Skeletal muscle tissue (tissue), 4 donors: ENCODE data around the gene TTC7B. TPM values are rescaled to one million over a fixed set of nuclear protein-coding genes. Genes with fewer than 3 reads are reported as not detected.

Experiments
- H3K27ac ChIP-seq: one replicate; pipeline ENCODE4 v1.7.0; 2013; ENCODE audit warnings: mild to moderate bottlenecking, low read depth, low read length, inconsistent platforms
- H3K27me3 ChIP-seq, 3 donors: one replicate each; pipeline ENCODE4 v1.7.0; 2013; ENCODE audit warnings: low read length in 3 of 3; ENCODE audit not compliant: control insufficient read depth in 3 of 3, insufficient read depth in 3 of 3
- H3K36me3 ChIP-seq, 3 donors: one replicate each; pipeline ENCODE4 v1.7.0; 2013; ENCODE audit warnings: low read length in 3 of 3; ENCODE audit not compliant: control insufficient read depth in 3 of 3, insufficient read depth in 3 of 3
- H3K4me1 ChIP-seq, 3 donors: one replicate each; pipeline ENCODE4 v1.7.0; 2013; ENCODE audit warnings: low read length in 3 of 3, mild to moderate bottlenecking in 3 of 3; ENCODE audit not compliant: control insufficient read depth in 3 of 3, insufficient read depth in 3 of 3
- H3K4me3 ChIP-seq, 3 donors: one replicate each; pipeline ENCODE4 v1.7.0; 2013; ENCODE audit warnings: low read length in 3 of 3
- H3K9ac ChIP-seq, 3 donors: one replicate each; pipeline ENCODE4 v1.7.0; 2013; ENCODE audit warnings: low read length in 3 of 3, mild to moderate bottlenecking in 3 of 3, moderate library complexity in 2 of 3, low read depth in 1 of 3
- H3K9me3 ChIP-seq, 3 donors: one replicate each; pipeline ENCODE4 v1.7.0; 2013; ENCODE audit warnings: low read length in 3 of 3; ENCODE audit not compliant: control insufficient read depth in 3 of 3
- total RNA-seq: library from RNA; depleted of rRNA; stranded (reverse); fragments of >200 nt; gene quantifications from one replicate; pipeline ENCODE4 v1.2.3, GENCODE V29; 2014
- donor health status: Osteomylitis.

TTC7B gene
- total RNA-seq, 1 donor from 2014 or later = 5.7 TPM

- H3K36me3 ChIP-seq = peaks cover 9 to 22% (median 10%) of the 10 kb centered on the region in 3 donors
Measured at GRCh38 chr14:90649557-90650135, 166.6 kb downstream of the TTC7B start.

DNA sequence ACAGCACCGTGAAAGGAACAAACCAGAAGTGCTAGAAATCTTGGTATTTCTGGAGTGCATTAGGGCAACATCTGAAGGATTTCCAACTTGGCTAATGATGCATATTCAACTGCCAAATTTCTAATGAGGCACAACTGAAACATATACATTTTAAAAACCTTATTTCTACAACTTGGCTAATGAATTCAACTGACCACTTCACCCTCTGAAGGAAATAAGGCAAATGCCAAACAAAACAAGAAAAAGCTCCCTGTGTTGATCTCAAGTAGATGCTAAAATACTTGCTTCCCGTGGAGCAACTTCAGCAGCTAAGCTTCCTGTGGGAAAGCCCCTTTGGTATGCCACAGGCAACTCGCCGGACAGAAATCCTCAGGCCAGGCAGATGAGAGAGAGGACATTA is 167.1 kb downstream of the TTC7B start:
- Histone ChIP-seq H3K9me3 (no peaks in the 10 kb centered on the region), H3K9ac (no peak overlapping the region), H3K27ac (no peak overlapping the region), H3K27me3 (no peaks in the 10 kb centered on the region), H3K36me3 (peaks cover 6 to 22% (median 10%) of the 10 kb centered on the region in 3 donors), H3K4me3 (no peak overlapping the region), H3K4me1 (peaks cover 27 to 40% (median 27%) of the 10 kb centered on the region in 3 donors)

More at GRCh38 chr14:90649557-90650135, 166.6 kb downstream of the TTC7B start:
- H3K9me3 ChIP-seq = no peaks in the 10 kb centered on the region
- H3K9ac ChIP-seq = no peak overlapping the region
- H3K4me3 ChIP-seq = no peak overlapping the region
- no peak overlapping the region for H3K27ac ChIP-seq
- no peaks in the 10 kb centered on the region for H3K27me3 ChIP-seq
- peaks cover 27 to 38% (median 27%) of the 10 kb centered on the region in 3 donors for H3K4me1 ChIP-seq

- Histone ChIP-seq H3K36me3 (peaks cover 6 to 24% (median 10%) of the 10 kb centered on the region in 3 donors), H3K27ac (no peak overlapping the region), H3K4me1 (peaks cover 27 to 40% (median 27%) of the 10 kb centered on the region in 3 donors), H3K4me3 (no peak overlapping the region), H3K9me3 (no peaks in the 10 kb centered on the region), H3K9ac (no peak overlapping the region), H3K27me3 (no peaks in the 10 kb centered on the region)
Measured at GRCh38 chr14:90648421-90648820, 167.8 kb downstream of the TTC7B start.

- Histone ChIP-seq H3K27ac (no peak overlapping the region), H3K4me3 (no peak overlapping the region), H3K9ac (no peak overlapping the region), H3K9me3 (no peaks in the 10 kb centered on the region), H3K4me1 (peaks cover 22 to 34% (median 30%) of the 10 kb centered on the region in 3 donors), H3K36me3 (peaks cover 0 to 17% (median 7%) of the 10 kb centered on the region in 3 donors), H3K27me3 (no peaks in the 10 kb centered on the region)
Measured at GRCh38 chr14:90647473-90648005, 168.7 kb downstream of the TTC7B start.

DNA sequence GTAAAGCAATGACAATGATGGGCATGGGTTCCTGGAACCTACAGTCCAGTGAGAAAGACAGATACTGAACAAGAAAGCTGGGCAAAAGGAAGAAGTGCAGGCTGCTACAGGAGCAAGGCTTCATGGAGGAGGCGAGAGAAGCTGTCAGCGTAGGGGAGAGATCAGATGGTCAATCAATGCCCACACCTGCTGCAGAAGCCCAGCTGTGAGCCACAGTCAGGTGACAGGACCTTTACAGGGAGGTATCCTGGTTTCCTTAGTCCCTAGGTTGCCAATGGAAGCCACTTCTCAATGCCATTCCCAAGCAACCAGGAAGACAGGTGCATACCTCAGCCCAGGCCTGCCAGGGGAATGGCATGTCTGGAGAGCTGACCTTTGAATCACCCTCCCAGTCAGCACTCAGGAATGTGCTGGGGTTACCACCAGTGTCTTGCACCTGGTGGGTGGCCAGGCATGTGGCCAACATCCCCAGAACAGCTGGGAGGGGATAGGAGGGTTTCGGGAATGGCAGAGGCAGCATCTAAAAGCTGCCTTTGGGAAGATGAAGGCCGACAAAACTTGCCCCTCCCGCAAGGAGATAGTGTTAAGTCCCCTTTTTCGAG is 170.3 kb downstream of the TTC7B start:
- Histone ChIP-seq H3K27ac (peak overlapping the region; percentile 52), H3K4me3 (no peak overlapping the region), H3K9ac (no peak overlapping the region), H3K9me3 (no peaks in the 10 kb centered on the region), H3K27me3 (no peaks in the 10 kb centered on the region), H3K36me3 (peaks cover 0 to 16% (median 0%) of the 10 kb centered on the region in 3 donors), H3K4me1 (peaks cover 27 to 47% (median 40%) of the 10 kb centered on the region in 3 donors)

GRCh38 chr14:90644882-90645281 is 171.3 kb downstream of the TTC7B start:
- Histone ChIP-seq H3K4me1 (peaks cover 27 to 47% (median 40%) of the 10 kb centered on the region in 3 donors), H3K4me3 (no peak overlapping the region), H3K27me3 (no peaks in the 10 kb centered on the region), H3K27ac (peak overlapping the region; percentile 52), H3K9me3 (no peaks in the 10 kb centered on the region), H3K36me3 (peaks cover 0 to 17% (median 0%) of the 10 kb centered on the region in 3 donors), H3K9ac (no peak overlapping the region)

GRCh38 chr14:90643982-90644670 is 172.1 kb downstream of the TTC7B start:
- no peak overlapping the region for H3K27ac ChIP-seq
- no peaks in the 10 kb centered on the region for H3K27me3 ChIP-seq
- peaks cover 0 to 17% (median 0%) of the 10 kb centered on the region in 3 donors for H3K36me3 ChIP-seq
- H3K9me3 ChIP-seq = no peaks in the 10 kb centered on the region
- H3K4me3 ChIP-seq = no peak overlapping the region
- no peak overlapping the region for H3K9ac ChIP-seq
- H3K4me1 ChIP-seq = peaks cover 27 to 47% (median 38%) of the 10 kb centered on the region in 3 donors

GRCh38 chr14:90642244-90642717 is 173.9 kb downstream of the TTC7B start:
- peaks cover 27 to 44% (median 38%) of the 10 kb centered on the region in 3 donors for H3K4me1 ChIP-seq
- H3K9me3 ChIP-seq = no peaks in the 10 kb centered on the region
- no peak overlapping the region for H3K4me3 ChIP-seq
- no peak overlapping the region for H3K9ac ChIP-seq
- H3K27me3 ChIP-seq = no peaks in the 10 kb centered on the region
- H3K36me3 ChIP-seq = peaks cover 0 to 17% (median 0%) of the 10 kb centered on the region in 3 donors
- H3K27ac ChIP-seq = peak overlapping the region; percentile 20

DNA sequence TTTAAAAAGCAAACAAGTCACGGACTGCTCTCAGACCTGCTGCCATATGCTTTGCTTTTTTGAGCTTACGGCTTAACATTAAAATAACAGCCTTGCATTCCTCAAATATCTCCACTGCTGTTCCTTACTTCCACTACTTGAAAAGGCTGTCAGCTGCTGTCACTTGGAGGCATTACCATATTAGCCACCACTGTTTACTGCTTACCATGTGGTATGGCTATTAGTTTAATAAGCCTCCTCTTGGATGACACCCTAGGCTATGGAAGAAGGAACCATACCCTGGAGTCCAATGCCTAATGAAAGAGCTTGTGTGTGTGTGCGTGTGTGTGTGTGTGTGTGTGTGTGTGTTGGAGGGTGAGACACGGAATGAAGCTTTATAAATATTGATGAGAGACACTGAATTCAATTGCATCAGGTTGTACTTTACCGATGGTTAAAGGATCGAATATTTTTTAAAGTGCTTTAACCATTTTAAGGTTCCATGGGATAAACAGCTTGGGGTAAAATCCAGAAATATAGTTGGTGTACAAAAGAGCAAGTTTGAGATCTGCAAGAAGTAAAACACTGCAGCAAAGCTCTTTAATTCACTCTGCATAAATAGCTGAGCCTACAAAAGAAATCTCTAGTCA is 174.5 kb downstream of the TTC7B start:
- Histone ChIP-seq H3K27me3 (no peaks in the 10 kb centered on the region), H3K9ac (no peak overlapping the region), H3K36me3 (peaks cover 0 to 16% (median 0%) of the 10 kb centered on the region in 3 donors), H3K27ac (peak overlapping the region; percentile 20), H3K4me3 (no peak overlapping the region), H3K4me1 (peaks cover 27 to 44% (median 38%) of the 10 kb centered on the region in 3 donors), H3K9me3 (no peaks in the 10 kb centered on the region)
